OCI-LY7 (cell line): ENCODE measurements around the gene GRAP.
"Not testable (repeated sequence)": the region's sequence is repeated elsewhere in the genome, so short reads cannot be mapped to it uniquely, and the experiment has no call there.

Source experiments
- EZH2phosphoT487 ChIP-seq: fragments of 200-600 bp; sonication (generic); IDR thresholded peaks from 2 replicates; pipeline ENCODE4 v1.6.1; 2018; ENCODE audit warnings: low read depth, borderline replicate concordance, mild to moderate bottlenecking, mixed run types, antibody characterized with exemption, low read length, moderate library complexity, mixed read lengths
- TF ChIP-seq, protein P1 (sequence below): fragments of 200-600 bp; sonication (generic); conservative IDR thresholded peaks from 2 replicates; pipeline ENCODE4 v1.5.1; 2014; ENCODE audit warnings: mild to moderate bottlenecking, antibody characterized with exemption, low read length, moderate library complexity, mixed read lengths

DNA sequence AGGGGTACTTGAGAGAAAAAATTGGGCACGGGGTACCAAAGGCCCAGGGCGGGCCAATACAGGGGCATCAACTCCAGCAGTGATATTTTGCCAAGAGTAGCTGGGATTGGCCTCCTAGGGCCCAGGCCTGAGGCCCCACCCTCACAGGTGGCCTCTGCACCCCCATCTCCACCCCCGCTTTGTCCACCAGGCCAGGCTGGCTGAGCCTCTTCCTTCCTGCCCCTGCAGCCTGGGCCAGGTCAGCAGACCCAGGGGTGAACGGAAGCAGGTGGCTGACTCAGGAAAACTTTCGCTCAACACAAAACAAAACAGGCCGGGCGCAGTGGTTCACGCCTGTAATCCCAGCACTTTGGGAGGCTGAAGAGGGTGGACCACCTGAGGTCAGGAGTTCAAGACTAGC lies 3.7 kb downstream of the GRAP start:
- not testable (repeated sequence) for TF ChIP-seq EZH2phosphoT487
- TF ChIP-seq, protein P1, sequence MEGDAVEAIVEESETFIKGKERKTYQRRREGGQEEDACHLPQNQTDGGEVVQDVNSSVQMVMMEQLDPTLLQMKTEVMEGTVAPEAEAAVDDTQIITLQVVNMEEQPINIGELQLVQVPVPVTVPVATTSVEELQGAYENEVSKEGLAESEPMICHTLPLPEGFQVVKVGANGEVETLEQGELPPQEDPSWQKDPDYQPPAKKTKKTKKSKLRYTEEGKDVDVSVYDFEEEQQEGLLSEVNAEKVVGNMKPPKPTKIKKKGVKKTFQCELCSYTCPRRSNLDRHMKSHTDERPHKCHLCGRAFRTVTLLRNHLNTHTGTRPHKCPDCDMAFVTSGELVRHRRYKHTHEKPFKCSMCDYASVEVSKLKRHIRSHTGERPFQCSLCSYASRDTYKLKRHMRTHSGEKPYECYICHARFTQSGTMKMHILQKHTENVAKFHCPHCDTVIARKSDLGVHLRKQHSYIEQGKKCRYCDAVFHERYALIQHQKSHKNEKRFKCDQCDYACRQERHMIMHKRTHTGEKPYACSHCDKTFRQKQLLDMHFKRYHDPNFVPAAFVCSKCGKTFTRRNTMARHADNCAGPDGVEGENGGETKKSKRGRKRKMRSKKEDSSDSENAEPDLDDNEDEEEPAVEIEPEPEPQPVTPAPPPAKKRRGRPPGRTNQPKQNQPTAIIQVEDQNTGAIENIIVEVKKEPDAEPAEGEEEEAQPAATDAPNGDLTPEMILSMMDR: not testable (repeated sequence)
